Measurements from ENCODE around the gene IMMP2L.

Gene IMMP2L

DNA sequence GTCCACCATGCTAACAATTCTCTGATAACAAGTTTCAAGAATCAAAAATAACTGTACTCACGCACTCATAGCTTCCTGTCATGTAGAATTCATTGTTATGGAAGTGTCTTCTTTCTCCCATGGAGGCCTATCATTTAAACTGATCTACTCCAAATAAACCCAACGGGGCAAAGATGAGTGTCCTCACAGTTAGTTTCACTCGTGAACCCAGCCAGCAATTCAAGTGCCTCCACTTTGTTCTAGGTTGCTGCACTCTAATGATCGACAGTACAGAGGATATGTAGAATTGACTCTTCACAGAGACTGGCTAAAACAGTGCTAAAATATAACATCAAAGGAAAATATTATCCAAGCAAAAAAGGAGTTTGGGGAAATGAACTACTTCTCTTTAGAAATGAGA lies 360.0 kb downstream of the IMMP2L start:
- DNase-seq: no peak

DNA sequence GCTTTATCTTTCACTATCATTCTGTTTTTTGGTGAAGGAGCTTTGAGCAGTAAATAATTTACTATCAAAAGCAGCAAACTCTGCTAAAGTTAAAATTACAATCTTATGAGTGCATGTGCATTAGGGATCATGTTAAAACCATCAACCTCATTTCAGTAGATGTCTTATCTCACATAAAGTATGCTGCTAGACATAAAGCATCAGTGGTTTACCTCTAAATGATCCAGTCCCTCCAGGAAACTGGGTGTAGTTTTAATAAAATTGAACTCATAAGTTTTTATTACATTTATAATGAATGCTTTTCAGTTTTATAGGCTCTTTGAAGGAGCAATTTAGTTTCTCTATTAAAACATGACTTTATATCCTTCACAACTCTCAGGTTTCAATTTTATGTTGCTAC lies 362.6 kb downstream of the IMMP2L start:
- no peak for DNase-seq

DNA sequence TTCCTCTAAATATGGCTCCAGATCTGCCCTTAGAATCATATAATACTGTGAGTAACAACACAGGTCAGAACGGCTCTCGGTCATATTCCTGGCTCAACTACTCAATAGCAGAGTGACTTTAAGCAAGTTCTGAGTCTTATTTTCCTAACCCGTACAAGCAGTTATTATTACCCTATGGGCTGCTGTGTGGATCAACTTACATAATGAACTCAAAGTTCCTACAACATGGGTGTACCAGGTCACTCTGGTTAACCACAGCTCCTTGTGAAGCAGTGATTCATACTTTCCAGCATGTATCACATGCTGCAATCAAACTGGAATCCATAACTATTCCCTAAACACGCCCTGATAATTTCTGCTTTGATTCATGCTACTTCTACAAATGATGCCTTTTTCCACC lies 364.0 kb downstream of the IMMP2L start:
- DNase-seq: no peak

DNA sequence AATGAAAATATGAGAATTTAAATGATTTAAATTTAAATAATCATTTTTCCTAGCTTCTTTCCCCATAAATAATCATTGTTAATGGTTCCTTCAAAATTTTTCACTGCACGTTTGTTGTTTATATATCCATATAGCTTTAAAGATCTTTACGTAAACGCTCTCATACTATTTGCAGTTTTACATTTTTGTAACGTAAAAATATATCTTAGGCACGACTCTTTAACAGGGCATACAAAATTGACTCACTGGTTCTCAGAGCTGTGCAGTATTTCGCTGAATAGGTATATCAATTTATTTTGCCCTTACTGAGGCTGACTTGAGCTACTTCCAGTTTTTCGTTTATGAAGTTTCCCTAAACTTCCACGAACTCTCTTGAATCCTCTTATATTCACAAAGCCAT lies 365.6 kb downstream of the IMMP2L start:
- DNase-seq: no peak

DNA sequence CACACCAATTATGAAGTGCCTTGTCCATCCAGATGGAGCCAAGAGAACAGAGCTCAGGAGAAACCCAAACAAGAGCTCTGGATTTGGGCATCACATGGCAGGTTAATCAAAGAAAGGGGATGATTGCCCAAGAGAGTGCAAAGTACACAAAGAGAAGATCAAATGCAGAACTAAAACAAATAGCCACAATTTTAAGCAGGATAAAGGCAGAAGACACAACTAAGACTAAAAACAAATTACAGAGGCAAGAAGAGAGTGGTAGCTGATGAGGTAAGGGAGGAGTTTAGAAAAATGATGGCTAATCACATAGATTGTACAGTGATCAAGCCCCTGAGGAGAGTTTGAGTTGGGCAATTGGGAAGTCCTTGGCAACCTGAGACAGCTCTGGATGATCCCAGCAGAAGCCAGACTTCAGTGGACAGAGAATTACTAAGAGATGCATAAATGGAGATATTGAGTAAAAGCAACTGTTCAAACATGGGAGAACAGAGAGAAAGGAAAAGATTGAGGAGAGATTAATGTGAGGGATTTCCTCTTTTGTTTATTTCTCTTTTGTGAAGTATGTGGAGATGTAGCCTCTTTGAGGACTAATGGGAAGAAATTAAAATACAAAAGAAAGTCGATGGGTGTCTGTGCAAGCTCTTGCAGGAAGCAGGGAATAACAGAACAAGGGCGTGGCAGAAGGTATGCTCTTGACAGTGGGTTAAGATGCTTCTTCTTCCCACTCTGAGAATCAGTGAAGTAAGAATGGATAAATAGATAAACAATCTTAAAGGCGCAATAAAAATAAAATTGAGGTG lies 369.5 kb downstream of the IMMP2L start:
- DNase-seq: no peak

DNA sequence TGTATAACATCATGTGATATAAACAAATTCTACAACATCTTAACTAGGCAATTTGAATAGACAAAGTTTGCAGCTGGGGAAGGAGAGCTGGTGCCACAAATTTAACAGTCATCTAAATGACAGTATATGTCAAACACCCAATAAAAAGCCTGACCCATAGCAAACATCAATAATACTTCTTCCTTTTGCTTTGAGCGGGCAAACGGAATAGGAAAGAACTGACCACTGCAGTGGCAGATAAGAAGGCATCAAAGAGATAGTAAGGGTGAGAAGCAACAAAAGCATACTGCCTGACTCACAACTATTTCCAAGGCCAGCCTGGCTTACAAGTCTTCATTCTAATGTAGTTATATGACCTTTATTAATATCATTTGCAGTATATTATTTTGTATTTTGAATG lies 371.5 kb downstream of the IMMP2L start:
- DNase-seq: no peak

DNA sequence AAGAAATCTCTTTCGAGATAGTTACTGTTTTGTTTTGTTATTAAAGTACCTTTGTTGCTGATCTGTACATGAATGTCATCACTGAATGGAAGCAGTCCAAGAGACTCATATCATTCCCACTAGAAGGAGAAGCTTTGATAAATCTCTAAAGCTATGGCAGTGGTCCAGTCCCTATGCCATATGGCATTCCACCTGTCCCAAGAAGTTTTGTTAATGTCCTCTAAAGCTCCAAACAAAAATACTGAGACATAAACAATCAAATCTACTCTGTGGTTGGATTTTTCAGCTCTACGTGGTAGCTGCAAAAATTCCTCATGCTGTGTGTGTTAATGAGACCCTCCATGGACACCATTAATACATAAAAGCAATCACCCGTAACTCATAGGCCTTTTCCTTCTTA lies 377.3 kb downstream of the IMMP2L start:
- peak; percentile 55 for DNase-seq

DNA sequence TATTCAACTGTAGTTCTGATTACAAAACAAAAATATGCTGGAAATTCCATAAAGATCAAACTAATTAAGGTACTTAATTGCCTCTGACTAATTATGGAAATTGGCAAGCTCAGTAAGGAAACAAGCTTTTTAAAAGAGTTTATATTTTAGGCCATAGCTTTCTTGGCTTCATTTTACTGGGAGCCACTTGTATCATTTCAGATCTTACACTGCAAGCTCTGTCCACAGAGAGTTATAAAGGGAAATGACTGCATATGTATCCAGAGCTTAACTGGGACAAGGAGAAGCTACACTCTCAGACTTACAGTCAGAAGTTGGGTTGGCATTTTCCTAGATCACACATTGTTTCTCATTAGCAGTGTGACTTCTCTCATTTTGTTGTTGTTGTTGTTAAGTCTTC lies 379.0 kb downstream of the IMMP2L start:
- DNase-seq: no peak

DNA sequence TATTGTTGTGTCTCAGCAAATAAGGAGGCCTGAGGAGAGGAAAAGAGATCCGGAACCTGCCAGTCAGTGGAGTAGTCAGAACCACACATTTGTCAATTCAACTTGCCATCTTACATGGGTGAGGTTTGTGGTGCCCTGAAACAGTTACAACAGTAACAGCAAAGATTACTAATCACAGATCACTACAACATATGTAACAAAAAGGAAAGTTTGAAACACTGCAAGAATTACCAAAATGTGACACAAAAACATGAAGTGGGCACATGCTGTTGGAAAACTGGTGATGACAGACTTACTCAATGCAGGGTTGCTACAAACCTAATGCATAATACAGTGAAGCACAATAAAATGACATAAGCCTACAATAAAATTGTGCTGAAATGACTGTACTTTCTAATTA lies 382.0 kb downstream of the IMMP2L start:
- DNase-seq: no peak

DNA sequence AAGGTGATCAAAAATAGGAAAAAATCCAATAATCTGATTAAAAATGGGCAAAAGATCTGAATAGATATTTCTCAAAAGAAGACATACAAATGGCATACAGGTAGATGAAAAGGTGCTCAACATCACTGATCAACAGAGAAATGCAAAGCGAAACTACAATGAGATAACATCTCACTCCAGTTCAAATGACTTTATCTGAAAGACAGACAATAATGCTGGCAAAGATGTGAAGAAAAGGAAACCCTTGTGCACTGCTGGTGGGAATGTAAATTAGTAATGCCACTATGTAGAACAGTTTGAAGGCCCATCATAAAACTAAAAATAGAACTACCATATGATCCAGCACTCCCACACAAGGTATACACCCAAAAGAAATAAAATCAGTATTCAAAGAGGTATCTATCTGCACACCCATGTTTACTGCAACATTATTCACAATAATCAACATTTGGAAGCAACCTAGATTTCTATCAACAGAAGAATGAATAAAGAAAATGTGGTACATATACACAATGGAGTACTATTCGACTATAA lies 386.3 kb downstream of the IMMP2L start:
- DNase-seq: no peak

DNA sequence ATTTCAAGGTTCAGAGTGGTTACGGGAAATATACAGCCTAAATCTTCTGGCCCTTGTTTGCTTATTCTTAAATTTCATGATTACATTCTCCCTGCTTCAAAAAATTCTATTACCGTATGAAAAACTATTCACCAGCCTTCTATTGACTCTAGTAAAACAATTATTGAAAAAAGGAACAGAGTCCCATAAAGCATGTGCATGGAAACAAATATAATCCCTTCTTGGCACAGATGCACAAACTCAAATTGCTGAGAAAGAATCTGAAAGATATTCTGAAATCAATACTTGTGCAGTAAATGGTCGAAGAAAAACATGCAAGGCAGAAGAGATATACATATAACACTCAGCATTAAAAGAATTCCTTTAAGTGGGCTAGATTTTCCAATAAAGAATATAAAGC lies 387.8 kb downstream of the IMMP2L start:
- DNase-seq: peak; percentile 13

DNA sequence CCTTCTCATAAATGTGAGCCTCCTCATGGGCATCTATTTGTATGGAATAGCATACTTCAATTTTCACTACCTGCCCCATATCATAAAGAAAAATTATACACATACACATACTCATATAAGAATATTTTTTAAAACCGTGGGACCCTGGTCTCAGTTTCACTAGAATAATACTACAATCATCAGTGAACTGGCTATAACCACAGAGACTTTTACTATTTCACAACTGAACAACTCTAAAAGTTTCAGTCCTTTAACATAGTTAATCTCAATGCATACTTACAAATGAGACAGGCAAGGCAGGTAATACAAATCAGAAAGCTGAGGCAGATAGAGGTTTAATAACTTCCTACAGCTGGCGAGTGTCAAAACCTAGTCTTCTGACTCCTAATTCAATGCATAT lies 388.3 kb downstream of the IMMP2L start:
- DNase-seq: no peak

DNA sequence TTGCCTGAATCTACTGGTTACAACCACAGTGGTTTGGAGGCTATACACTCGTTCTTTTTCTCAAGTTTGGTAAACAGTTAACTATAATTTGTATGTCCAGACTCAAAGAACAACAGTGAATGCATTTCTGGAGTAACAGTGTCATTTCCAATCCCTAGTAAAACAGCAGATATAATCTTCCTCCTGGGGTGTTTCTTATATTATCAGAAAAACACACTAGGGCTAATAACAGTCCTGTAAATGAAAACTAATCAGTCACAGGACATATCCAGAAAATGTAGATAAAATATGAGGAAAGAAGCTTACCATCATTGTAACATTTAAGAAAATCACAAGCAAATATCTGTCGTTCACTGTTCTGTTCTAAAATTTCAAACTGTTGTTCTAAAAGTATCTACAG lies 388.8 kb downstream of the IMMP2L start:
- no peak for DNase-seq

DNA sequence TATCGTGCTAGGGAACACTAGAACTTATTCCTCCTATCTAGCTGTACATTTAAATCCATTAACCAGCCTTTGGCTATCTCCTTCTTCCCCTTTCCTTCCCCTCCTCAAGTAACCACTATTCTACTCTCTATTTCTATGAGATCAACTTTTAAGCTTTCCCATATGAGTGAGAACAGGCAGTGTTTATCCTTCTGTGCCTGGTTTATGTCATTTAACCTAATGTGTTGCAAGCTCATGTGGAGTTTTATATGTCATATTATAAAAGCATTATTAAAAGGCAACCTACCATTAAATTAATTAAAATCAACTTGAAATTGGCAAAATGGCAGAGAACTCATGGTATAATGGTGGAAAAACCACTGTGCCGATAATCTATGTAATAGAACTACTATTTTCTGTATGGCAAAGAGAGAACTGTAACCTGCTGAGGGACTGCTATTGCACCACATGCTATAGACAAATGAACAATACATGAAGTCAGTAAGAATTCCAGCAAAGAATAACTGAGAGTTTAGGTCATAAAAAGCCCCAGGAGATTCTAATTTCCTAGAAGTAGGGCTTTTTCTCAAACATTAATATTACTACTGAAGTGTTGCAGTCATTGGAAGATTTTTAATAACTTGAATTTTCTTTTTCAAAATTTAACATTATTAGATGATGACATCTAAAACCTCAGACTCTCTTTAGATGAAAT lies 389.6 kb downstream of the IMMP2L start:
- DNase-seq: no peak

DNA sequence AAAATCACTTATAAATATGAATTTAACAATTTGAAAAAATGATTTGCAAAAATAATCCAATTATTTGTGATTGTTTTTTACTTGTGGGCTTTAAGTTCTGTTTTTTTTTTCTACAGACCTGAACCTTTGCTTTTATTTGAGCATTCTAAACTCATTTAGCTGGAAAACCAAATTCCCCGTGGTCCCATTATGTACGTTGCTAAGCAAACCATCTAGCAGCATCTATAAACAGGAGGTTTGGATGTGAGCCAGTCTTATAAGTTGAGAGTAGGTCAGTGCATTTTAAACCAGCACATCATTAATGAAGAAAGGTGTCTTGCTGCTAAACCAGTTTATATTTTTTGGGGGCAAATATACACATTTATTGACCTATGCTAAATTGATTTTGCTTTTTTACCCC lies 394.1 kb downstream of the IMMP2L start:
- DNase-seq: peak; percentile 94

DNA sequence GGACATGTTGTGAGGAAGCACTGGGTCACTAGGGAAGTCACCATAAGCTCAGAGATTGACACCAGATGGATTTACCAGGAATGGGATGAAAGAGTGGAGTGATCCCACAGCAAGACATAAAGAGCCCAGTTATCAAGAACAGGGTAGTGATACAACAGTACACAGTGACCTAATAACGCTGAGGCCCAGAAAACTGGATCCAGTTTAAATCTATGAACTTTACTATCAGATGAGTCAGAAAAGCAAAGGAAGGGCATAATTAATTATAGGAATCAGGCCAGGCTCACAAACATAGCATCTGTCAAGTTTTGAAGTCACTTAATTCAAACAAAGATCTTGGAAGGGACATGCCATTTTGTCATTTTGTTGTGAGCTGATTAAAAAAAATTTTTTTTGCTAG lies 397.9 kb downstream of the IMMP2L start:
- DNase-seq: no peak

DNA sequence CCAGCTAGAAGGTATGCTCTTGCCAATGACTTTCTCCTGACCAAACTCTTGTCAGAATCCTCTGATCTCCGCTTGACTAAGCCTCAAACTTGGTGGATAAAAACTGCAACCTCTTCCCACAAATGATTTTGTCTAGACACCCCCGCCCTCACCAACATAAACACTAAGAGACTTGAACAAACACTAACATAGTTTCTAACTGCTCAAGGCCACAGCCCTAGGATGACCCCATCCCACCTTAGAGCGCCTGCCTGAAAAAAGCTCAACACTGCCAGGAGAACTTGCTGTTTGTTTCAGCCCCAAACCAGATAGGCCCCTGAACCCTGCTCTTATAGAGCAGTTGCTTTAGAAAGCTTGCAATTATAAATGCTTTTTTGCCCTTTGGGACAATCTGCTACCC lies 399.6 kb downstream of the IMMP2L start:
- no peak for DNase-seq

DNA sequence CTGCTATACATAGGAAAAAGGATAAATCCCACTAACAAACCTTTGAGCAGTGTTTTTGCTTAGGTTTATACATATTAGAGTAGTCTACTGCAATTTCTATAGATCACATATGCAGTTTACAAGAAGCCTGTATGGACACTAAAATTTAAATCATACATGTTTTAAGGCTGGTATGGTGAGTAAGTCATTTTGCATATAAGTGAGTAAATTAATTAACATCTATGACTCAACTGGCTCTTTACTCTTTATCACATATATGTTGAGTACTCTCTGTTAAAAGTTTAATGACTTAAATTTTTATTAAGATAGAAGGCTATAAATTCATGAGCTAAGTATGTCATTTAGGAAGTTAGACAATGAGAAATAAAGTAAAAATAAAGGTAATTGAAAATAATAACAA lies 402.0 kb downstream of the IMMP2L start:
- no peak for DNase-seq

DNA sequence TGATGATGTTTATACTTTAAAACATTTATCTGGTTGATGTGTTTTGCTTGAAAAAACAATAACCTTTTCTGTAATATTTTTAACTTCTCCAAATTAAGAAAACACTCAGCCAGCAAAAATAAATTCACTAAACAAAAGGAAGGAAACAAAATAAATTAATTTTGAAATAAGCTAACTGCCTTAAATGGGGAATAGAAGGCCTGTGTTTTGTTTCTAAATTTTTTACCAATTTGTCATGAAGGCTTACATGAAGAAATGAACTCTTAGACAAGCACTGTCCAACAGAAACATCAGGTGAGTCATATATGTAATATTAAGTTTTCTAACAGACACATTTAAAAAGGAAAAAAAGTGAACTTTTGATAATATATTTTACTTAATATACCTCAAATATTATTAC lies 402.9 kb downstream of the IMMP2L start:
- DNase-seq: no peak

DNA sequence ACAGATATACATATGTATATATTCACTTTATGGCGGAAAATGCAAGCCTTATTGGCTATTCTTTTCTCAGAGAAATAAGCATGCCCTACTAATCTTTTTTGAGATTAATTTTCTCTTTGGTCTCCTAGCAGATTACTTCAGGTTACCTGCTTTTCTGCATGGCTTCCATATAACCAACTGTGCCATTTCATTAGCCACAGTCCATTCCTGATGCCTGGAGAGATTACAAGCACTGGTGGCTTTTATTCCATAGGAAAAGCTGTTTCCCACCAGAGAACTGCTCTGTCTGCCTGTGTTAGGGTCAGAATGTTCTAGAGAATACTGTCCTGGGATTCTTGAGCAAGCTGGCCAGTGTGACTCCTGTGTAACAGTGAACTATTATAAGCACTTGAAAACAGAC lies 411.6 kb downstream of the IMMP2L start:
- no peak for DNase-seq

DNA sequence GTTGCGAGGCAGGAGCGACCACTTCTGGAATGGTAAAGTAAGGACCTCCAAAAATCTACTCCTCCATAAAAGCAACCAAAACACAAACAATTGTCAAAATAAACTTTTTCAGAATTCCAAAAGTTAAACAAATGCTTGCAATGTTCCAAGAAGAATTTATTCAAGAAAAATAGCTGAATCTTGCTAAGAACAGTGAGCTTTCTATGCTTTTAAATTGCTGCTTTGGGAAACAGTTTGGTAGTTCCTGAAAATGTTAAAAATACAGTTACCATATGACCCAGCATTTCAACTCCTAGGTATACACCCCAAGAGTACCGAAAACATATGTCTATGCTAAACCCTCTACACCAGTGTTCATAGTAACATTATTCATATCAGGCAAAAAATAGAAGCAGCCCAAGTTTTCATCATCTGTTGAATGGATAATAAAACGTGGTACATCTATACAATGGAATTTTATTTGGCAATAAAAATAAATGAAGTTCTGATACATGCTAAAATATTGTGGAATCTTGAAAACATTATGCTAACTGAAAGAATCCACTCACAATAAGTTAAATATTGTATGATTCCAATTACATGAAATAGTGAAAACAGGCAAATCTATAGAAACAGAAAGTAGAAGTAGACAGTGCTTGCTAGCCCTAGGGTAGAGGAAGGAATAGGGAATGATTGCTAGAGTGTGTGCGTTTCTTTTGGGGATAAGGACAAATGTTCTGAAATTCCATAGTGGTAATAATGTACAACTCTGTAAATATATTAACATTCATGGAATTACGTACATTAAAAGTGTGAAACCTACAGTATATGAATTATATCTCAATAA lies 414.4 kb downstream of the IMMP2L start:
- DNase-seq: no peak

DNA sequence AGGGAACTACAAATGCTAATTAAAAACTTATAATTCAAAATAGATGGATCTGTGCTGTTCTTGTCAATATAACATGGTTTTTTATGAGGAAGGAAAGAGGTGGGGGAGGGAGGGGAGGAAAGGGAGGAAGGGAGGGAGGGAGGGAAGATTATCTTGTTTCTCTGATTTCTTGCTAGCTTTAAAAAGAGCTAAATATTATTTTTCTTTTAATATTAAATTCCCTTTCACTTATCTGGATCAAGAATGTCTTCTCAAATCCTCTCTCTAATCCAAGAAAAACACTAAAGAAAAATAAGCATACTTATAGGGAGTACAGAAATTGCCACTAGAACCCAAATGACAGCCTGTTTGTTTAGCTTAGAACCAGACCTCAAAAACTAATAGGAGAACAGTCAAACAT lies 416.2 kb downstream of the IMMP2L start:
- DNase-seq: no peak

DNA sequence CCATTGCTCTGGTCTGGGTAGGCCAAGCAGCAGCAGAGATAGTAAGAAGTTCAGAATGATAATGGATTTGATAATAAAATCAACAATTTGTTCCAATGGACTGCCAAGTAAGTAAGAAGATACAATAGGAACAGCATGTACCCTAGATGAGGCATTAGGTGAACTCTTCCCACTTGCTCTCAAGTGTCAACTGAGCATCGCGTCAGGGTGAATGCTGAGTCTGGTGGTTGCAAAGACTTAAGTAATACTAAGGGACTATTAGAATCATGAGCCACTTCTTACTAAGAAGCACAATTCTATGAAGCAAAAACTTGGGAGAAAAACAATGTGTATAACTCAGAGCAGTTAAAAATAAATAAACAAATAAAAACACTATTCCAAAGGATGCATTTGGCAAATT lies 416.8 kb downstream of the IMMP2L start:
- no peak for DNase-seq
